SU-DHL-6 (cell line): ENCODE measurements around the gene TRIP4.

ENCODE experiments used
- H2AFZ ChIP-seq: fragments of 200-600 bp; sonication (generic); 2 replicates; pipeline ENCODE4 v1.6.1; 2014; ENCODE audit warnings: low read depth, mild to moderate bottlenecking, moderate library complexity, mixed read lengths, antibody characterized with exemption, low read length; ENCODE audit not compliant: severe bottlenecking
- H3F3A ChIP-seq: fragments of 200-600 bp; shearing (Covaris generic); 2 replicates; pipeline ENCODE4 v1.6.0; 2016; ENCODE audit warnings: antibody characterized with exemption, mild to moderate bottlenecking; ENCODE audit not compliant: insufficient read depth
- H3K27ac ChIP-seq: fragments of 200-600 bp; sonication (generic); 2 replicates; pipeline ENCODE4 v1.5.1; 2016; ENCODE audit warnings: low read depth, mild to moderate bottlenecking, low read length, moderate library complexity, mixed read lengths
- H3K27me3 ChIP-seq: fragments of 200-600 bp; sonication (generic), shearing (Covaris generic); 2 replicates; pipeline ENCODE4 v1.6.0; 2014; ENCODE audit warnings: mild to moderate bottlenecking, low read length
- H3K36me3 ChIP-seq: fragments of 200-600 bp; sonication (generic); 2 replicates; pipeline ENCODE4 v1.6.1; 2014; ENCODE audit warnings: mild to moderate bottlenecking, low read length, mixed read lengths
- H3K4me2 ChIP-seq: fragments of 300-600, 200-600 bp; shearing (Covaris generic), sonication (generic); 2 replicates; pipeline ENCODE4 v1.6.0; 2014; ENCODE audit warnings: low read length, low read depth, mild to moderate bottlenecking; ENCODE audit not compliant: poor library complexity, severe bottlenecking
- H3K4me3 ChIP-seq: fragments of 200-600 bp; sonication (generic); 2 replicates; pipeline ENCODE4 v1.5.1; 2014; ENCODE audit warnings: antibody characterized with exemption, low read length, mild to moderate bottlenecking, mixed read lengths; ENCODE audit not compliant: insufficient read depth, poor library complexity, severe bottlenecking
- H3K79me2 ChIP-seq: fragments of 200-600 bp; sonication (generic); 2 replicates; pipeline ENCODE4 v1.6.1; 2014; ENCODE audit warnings: mild to moderate bottlenecking, low read length, moderate library complexity; ENCODE audit not compliant: insufficient read depth
- H3K9ac ChIP-seq: fragments of 200-600 bp; sonication (generic); 2 replicates; pipeline ENCODE4 v1.7.0; 2014; ENCODE audit warnings: mild to moderate bottlenecking, low read length
- H3K9me2 ChIP-seq: fragments of 200-600 bp; sonication (generic); replicated peaks from 2 replicates; pipeline ENCODE4 v1.6.1; 2014; ENCODE audit warnings: low read length; ENCODE audit not compliant: insufficient read depth
- H3K9me3 ChIP-seq: fragments of 200-600 bp; sonication (generic); 2 replicates; pipeline ENCODE4 v1.6.1; 2014; ENCODE audit warnings: low read length, mixed read lengths; ENCODE audit not compliant: insufficient read depth
- H4K20me1 ChIP-seq: fragments of 200-600 bp; sonication (generic); 2 replicates; pipeline ENCODE4 v1.6.1; 2014; ENCODE audit warnings: low read depth, mild to moderate bottlenecking, antibody characterized with exemption, low read length, moderate library complexity, mixed read lengths
- EZH2phosphoT487 ChIP-seq: fragments of 200-600 bp; sonication (generic), shearing (Covaris generic); conservative IDR thresholded peaks from 2 replicates; pipeline ENCODE4 v1.6.1; 2018; ENCODE audit warnings: mild to moderate bottlenecking, antibody characterized with exemption, low read length, moderate library complexity, mixed read lengths
- TF ChIP-seq, protein P1 (sequence below): fragments of 200-600 bp; sonication (generic); IDR thresholded peaks from one replicate; pipeline ENCODE4 v1.5.1; 2017; ENCODE audit warnings: antibody characterized with exemption, mild to moderate bottlenecking, low read length, moderate library complexity; ENCODE audit not compliant: insufficient read depth, poor library complexity, severe bottlenecking

TRIP4 gene

DNA sequence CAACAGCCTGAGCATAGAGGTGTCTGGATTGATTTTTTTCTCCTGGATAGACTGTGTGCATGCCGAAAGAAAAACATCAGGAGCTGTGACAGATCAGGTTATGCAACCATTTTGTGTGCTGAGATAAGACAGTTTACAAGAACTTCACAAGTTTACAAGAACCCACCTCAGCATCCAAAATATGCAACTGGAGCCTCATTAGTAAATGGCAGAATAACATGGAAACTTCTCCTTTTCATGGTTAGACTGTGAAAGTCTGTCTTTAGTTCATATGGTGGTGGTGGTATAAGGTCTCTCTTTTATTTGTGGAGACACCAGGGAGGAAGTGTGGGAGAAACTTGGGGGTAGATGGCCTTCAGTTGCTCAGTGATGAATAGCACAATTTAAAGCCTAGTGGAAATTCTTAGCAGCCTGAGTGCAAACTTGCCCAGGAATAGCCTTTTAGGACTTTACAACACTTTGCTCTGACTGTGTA is 69.0 kb downstream of the TRIP4 start:
- H3K9me3 ChIP-seq: no peaks in the 10 kb centered on the region
- no peaks in the 10 kb centered on the region for H3K27me3 ChIP-seq
- H3K4me2 ChIP-seq: peak overlapping the region; percentile 16
- H3F3A ChIP-seq: peaks cover 24% of the 10 kb centered on the region
- peaks cover 5% of the 10 kb centered on the region for H3K79me2 ChIP-seq
- TF ChIP-seq, protein P1, sequence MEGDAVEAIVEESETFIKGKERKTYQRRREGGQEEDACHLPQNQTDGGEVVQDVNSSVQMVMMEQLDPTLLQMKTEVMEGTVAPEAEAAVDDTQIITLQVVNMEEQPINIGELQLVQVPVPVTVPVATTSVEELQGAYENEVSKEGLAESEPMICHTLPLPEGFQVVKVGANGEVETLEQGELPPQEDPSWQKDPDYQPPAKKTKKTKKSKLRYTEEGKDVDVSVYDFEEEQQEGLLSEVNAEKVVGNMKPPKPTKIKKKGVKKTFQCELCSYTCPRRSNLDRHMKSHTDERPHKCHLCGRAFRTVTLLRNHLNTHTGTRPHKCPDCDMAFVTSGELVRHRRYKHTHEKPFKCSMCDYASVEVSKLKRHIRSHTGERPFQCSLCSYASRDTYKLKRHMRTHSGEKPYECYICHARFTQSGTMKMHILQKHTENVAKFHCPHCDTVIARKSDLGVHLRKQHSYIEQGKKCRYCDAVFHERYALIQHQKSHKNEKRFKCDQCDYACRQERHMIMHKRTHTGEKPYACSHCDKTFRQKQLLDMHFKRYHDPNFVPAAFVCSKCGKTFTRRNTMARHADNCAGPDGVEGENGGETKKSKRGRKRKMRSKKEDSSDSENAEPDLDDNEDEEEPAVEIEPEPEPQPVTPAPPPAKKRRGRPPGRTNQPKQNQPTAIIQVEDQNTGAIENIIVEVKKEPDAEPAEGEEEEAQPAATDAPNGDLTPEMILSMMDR: no peak
- TF ChIP-seq EZH2phosphoT487: no peak
- 0 out of 2 replicates have a peak overlapping the region, but pooled peaks have one; percentile 16 for H3K27ac ChIP-seq
- H3K4me3 ChIP-seq: no peak overlapping the region
- peaks cover under 1% of the 10 kb centered on the region; the same call in 1 of the 2 replicates for H4K20me1 ChIP-seq
- H2AFZ ChIP-seq: no peak overlapping the region
- H3K36me3 ChIP-seq: no peaks in the 10 kb centered on the region
- no peak overlapping the region for H3K9ac ChIP-seq
- no peaks in the 10 kb centered on the region for H3K9me2 ChIP-seq

DNA sequence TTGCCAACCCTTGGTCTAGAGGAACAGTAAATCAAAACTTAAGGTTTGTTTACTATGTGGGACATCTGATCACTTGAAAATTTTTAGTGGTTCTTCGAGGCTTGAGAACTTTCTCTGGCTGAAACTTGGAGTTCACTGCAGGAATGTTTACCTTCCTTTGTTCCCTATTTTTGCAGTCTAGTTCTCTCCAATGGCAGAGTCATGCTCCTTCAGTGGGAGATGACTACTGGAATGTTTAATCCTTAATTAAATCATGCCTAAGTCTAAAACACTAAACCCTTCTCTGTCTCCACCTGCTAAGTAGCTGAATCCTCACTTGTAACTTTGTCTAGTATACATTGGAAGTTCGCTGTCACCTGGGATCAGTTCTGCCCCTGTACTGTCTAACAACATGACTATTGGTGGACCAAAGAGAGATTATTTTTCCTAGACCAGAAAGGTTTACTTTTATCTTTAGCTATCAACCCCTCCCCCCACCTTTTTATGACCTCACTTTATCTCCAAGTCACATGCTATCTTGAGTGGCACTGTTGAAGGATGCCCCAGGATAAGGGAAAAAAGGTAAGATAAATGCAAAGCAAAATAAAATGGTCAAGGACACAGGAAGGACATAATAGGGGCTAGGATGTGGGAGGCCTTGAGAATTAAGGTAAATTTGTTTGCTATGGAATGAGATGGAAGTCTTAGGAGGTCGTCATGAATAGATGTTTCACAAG is 71.6 kb downstream of the TRIP4 start:
- peak overlapping the region; percentile 97 for H2AFZ ChIP-seq
- no peak overlapping the region for H3K27ac ChIP-seq
- H3K27me3 ChIP-seq: no peaks in the 10 kb centered on the region
- H4K20me1 ChIP-seq: peaks cover 5% of the 10 kb centered on the region; the same call in 1 of the 2 replicates
- H3K9me3 ChIP-seq: no peaks in the 10 kb centered on the region
- H3F3A ChIP-seq: peaks cover 25% of the 10 kb centered on the region
- no peaks in the 10 kb centered on the region for H3K9me2 ChIP-seq
- H3K4me2 ChIP-seq: peak overlapping the region; percentile 75
- H3K4me3 ChIP-seq: no peak overlapping the region
- peak overlapping the region; percentile 68 for H3K9ac ChIP-seq
- TF ChIP-seq EZH2phosphoT487: no peak
- TF ChIP-seq, protein P1: no peak
- peaks cover 31% of the 10 kb centered on the region for H3K79me2 ChIP-seq
- H3K36me3 ChIP-seq: no peaks in the 10 kb centered on the region

DNA sequence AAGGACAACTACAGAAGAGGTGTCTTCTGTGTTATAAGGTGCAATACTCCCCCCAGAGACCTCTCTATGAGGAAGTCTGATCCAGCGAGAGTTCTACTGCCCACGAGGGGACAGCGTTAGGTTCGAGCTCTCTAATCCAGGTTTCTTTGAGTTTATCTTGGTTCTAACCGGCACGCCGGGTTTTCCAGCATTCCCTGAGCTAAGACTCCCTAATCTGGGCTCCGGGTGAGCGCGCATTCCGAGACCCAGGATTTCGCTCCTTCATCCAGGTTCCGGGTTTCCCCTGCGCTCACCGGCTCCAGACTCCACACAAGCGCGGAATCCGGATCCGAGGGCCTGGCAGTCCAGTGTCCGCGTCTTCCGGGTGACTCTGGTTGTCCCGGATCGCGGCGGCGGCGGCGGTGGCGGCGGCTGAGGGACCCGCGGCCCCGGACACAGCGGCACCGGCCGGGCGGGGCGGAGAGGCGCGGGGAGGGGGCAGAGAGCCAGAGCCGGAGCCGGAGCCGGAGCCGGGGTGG is 72.6 kb downstream of the TRIP4 start, which contains the start of gene ZNF609:
Gene ZNF609, plus strand, starts transcription at position 373 of the 518 bp plus-strand sequence. CDS start 38,842 bp downstream, outside the sequence.
- TF ChIP-seq EZH2phosphoT487: no peak
- TF ChIP-seq, protein P1: no peak
- H2AFZ ChIP-seq: peak within 1 kb of the TSS; percentile 97
- no peaks in the 10 kb centered on the region for H3K9me2 ChIP-seq
- peaks cover 18% of the 10 kb centered on the region for H3F3A ChIP-seq
- H3K79me2 ChIP-seq: peaks cover 41% of the 10 kb centered on the region
- peak within 1 kb of the TSS; percentile 30 for H3K27ac ChIP-seq
- H3K9me3 ChIP-seq: no peaks in the 10 kb centered on the region
- H3K4me3 ChIP-seq: peak within 1 kb of the TSS; percentile 74
- H3K4me2 ChIP-seq: peak within 1 kb of the TSS; percentile 75
- peak within 1 kb of the TSS; percentile 68 for H3K9ac ChIP-seq
- no peaks in the 10 kb centered on the region for H3K27me3 ChIP-seq
- H4K20me1 ChIP-seq: peaks cover 5% of the 10 kb centered on the region; the same call in 1 of the 2 replicates
- H3K36me3 ChIP-seq: no peaks in the 10 kb centered on the region
